Mesenchymal stem cell (in vitro differentiated cells and primary cell): ENCODE results near the gene BPIFB6.

Experiments
- DNase-seq: peaks from one replicate; pipeline ENCODE4 v3.0.0-alpha.2; 2013
- H2AFZ ChIP-seq: one replicate; pipeline ENCODE4 v1.6.1; 2013; ENCODE audit warnings: low read depth, mild to moderate bottlenecking, control low read depth, inconsistent platforms, low read length, moderate library complexity
- H2AK5ac ChIP-seq: 2 replicates; pipeline ENCODE4 v1.6.1; 2013; ENCODE audit warnings: low read length, moderate library complexity, mild to moderate bottlenecking, inconsistent platforms; ENCODE audit not compliant: severe bottlenecking
- H2BK120ac ChIP-seq: one replicate; pipeline ENCODE4 v1.6.1; 2013; ENCODE audit warnings: low read depth, mild to moderate bottlenecking, inconsistent platforms, low read length, moderate library complexity
- H2BK12ac ChIP-seq, 2 experiments: one replicate each; pipeline ENCODE4 v1.6.1; 2013; ENCODE audit warnings: inconsistent platforms in 2 of 2, low read length in 2 of 2, mild to moderate bottlenecking in 2 of 2, moderate library complexity in 2 of 2, control low read depth in 1 of 2
- H2BK15ac ChIP-seq: one replicate; pipeline ENCODE4 v1.6.1; 2013; ENCODE audit warnings: mild to moderate bottlenecking, low read depth, inconsistent platforms; ENCODE audit not compliant: poor library complexity, severe bottlenecking
- H2BK5ac ChIP-seq: 2 replicates; pipeline ENCODE4 v1.6.1; 2013; ENCODE audit warnings: low read depth, mild to moderate bottlenecking, low read length, control low read depth, inconsistent platforms; ENCODE audit not compliant: poor library complexity, severe bottlenecking
- H3K14ac ChIP-seq, 2 experiments: one replicate each; pipeline ENCODE4 v1.6.1; 2013; ENCODE audit warnings: inconsistent platforms in 2 of 2, low read length in 2 of 2, control low read depth in 1 of 2, mild to moderate bottlenecking in 1 of 2, moderate library complexity in 1 of 2
- H3K18ac ChIP-seq, 2 experiments: one replicate each; pipeline ENCODE4 v1.6.1; 2013; ENCODE audit warnings: inconsistent platforms in 2 of 2, low read length in 2 of 2, control low read depth in 1 of 2, low read depth in 1 of 2, mild to moderate bottlenecking in 1 of 2
- H3K23ac ChIP-seq, 2 experiments: one replicate each; pipeline ENCODE4 v1.6.1; 2013; ENCODE audit warnings: inconsistent platforms in 2 of 2, low read length in 2 of 2, mild to moderate bottlenecking in 2 of 2, moderate library complexity in 2 of 2, control low read depth in 1 of 2
- H3K27ac ChIP-seq: 2 replicates; pipeline ENCODE4 v1.5.1; 2013; ENCODE audit warnings: mild to moderate bottlenecking, moderate library complexity, low read length, control low read depth, inconsistent platforms; ENCODE audit not compliant: poor library complexity, severe bottlenecking
- H3K27me3 ChIP-seq, 2 experiments: 2 replicates each; pipeline versions ENCODE4 v1.6.1 to v1.7.0; 2013; ENCODE audit warnings: low read length in 2 of 2, mild to moderate bottlenecking in 2 of 2, moderate library complexity in 2 of 2, control low read depth in 1 of 2, inconsistent platforms in 1 of 2; ENCODE audit not compliant: control insufficient read depth in 1 of 2, insufficient read depth in 1 of 2
- H3K36me3 ChIP-seq, 2 experiments: 2 replicates each; pipeline versions ENCODE4 v1.6.1 to v1.7.0; 2013; ENCODE audit warnings: low read length in 2 of 2, control low read depth in 1 of 2, inconsistent platforms in 1 of 2, low read depth in 1 of 2, mild to moderate bottlenecking in 1 of 2; ENCODE audit not compliant: insufficient read depth in 2 of 2, control insufficient read depth in 1 of 2
- H3K4ac ChIP-seq, 2 experiments: one replicate each; pipeline ENCODE4 v1.6.1; 2013; ENCODE audit warnings: inconsistent platforms in 2 of 2, low read length in 2 of 2, mild to moderate bottlenecking in 2 of 2, moderate library complexity in 2 of 2, control low read depth in 1 of 2, low read depth in 1 of 2
- H3K4me1 ChIP-seq: 2 replicates; pipeline ENCODE4 v1.6.1; 2013; ENCODE audit warnings: low read depth, low read length, control low read depth; ENCODE audit not compliant: control insufficient read depth, insufficient read depth
- H3K4me2 ChIP-seq: 2 replicates; pipeline ENCODE4 v1.6.1; 2013; ENCODE audit warnings: low read length, mild to moderate bottlenecking, inconsistent platforms; ENCODE audit not compliant: poor library complexity, severe bottlenecking
- H3K4me3 ChIP-seq, 2 experiments: 2 replicates each; pipeline versions ENCODE4 v1.5.1 to v1.7.0; 2013; ENCODE audit warnings: low read length in 2 of 2, mild to moderate bottlenecking in 2 of 2, control low read depth in 1 of 2, low read depth in 1 of 2; ENCODE audit not compliant: insufficient read depth in 1 of 2
- H3K79me1 ChIP-seq: replicated peaks from 2 replicates; pipeline ENCODE4 v1.6.1; 2013; ENCODE audit warnings: mild to moderate bottlenecking, control low read depth, low read length, inconsistent platforms; ENCODE audit not compliant: poor library complexity, severe bottlenecking
- H3K9ac ChIP-seq: 2 replicates; pipeline ENCODE4 v1.7.0; 2013; ENCODE audit warnings: mild to moderate bottlenecking, low read length, moderate library complexity
- H3K9me3 ChIP-seq: 2 replicates; pipeline ENCODE4 v1.7.0; 2013; ENCODE audit warnings: mild to moderate bottlenecking, low read length; ENCODE audit not compliant: control insufficient read depth
- H4K8ac ChIP-seq: one replicate; pipeline ENCODE4 v1.6.1; 2013; ENCODE audit warnings: inconsistent platforms, mild to moderate bottlenecking, low read length, moderate library complexity
- H4K91ac ChIP-seq: one replicate; pipeline ENCODE4 v1.6.1; 2013; ENCODE audit warnings: mild to moderate bottlenecking, low read length, inconsistent platforms
- WGBS: methylation state at CpG from one replicate; pipeline ENCODE4 v1.1.7; 2013; ENCODE audit warnings: mixed read lengths; 5-methylcytosine and 5-hydroxymethylcytosine counted together

Gene BPIFB6

DNA sequence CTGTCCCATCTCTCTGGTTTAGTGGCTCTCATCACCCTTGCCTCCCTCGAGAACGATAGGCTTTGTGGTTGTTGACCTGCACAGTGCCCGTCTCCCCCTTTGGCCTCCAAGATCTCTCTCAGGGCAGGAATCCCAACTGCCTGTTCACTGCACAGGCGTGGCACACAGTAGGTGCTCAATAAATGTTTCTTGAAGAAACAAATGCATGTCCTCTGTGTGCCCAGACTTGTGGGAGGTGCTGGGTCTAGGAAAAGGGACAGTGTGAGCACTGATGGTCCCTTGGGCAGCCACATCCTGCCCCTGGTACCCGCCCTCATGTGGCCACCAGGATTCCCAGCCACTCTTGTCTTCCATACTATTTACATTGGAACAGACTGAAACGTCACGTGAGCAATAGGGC is 2.6 kb upstream of the BPIFB6 start:
- H3K4me3 ChIP-seq = no peak overlapping the region
- H4K91ac ChIP-seq = no peak overlapping the region
- no peak for DNase-seq
- H3K4ac ChIP-seq = no peak overlapping the region
- H2BK120ac ChIP-seq = no peak overlapping the region
- no peak overlapping the region for H2AK5ac ChIP-seq
- H4K8ac ChIP-seq = no peak overlapping the region
- peaks cover 16 to 54% of the 10 kb centered on the region in 2 experiments for H3K27me3 ChIP-seq
- H3K18ac ChIP-seq = no peak overlapping the region
- 69% methylated on average over 7 of the region's 7 CpGs for WGBS
- H3K36me3 ChIP-seq = no peaks in the 10 kb centered on the region
- peaks cover 6% of the 10 kb centered on the region for H3K9me3 ChIP-seq
- H3K9ac ChIP-seq = no peak overlapping the region
- no peak overlapping the region for H2AFZ ChIP-seq
- H3K79me1 ChIP-seq = no peaks in the 10 kb centered on the region
- H2BK12ac ChIP-seq = no peak overlapping the region
- no peak overlapping the region for H3K23ac ChIP-seq
- no peak overlapping the region for H3K14ac ChIP-seq
- H3K27ac ChIP-seq = no peak overlapping the region
- no peak overlapping the region for H2BK5ac ChIP-seq
- no peak overlapping the region for H2BK15ac ChIP-seq
- no peaks in the 10 kb centered on the region for H3K4me1 ChIP-seq
- H3K4me2 ChIP-seq = no peak overlapping the region

DNA sequence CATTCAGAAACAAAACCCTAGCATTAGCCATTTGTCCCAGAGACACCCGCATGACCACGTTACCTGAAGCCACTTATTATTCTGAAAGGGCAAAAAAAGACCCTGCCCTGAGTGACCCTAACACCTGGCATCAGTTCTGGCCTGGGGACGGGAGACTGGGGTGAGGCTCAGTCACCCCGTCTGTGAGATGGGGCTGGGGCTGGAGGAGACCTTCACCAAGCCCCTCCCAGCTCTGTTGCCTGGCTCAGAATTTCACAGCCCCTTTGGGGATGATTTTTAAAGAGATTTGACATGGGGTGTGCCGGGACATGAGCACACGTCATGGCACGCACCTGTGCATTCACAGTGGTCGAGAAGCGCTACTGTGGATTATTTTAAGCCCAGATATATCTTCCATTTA is 1.4 kb upstream of the BPIFB6 start:
- no peak for DNase-seq
- Histone ChIP-seq H2BK5ac (no peak overlapping the region), H4K8ac (no peak overlapping the region), H3K9ac (no peak overlapping the region), H3K18ac (no peak overlapping the region), H3K23ac (no peak overlapping the region), H2AFZ (no peak overlapping the region), H3K36me3 (no peaks in the 10 kb centered on the region), H3K4me1 (no peaks in the 10 kb centered on the region), H4K91ac (no peak overlapping the region), H2BK120ac (no peak overlapping the region), H2BK15ac (no peak overlapping the region), H3K4ac (no peak overlapping the region), H3K27ac (no peak overlapping the region), H3K27me3 (peaks cover 16 to 51% of the 10 kb centered on the region in 2 experiments), H3K14ac (no peak overlapping the region), H3K79me1 (no peaks in the 10 kb centered on the region), H3K4me3 (no peak overlapping the region), H2AK5ac (no peak overlapping the region), H2BK12ac (no peak overlapping the region), H3K4me2 (no peak overlapping the region), H3K9me3 (peaks cover 6% of the 10 kb centered on the region)
- WGBS = 83% methylated on average over 9 of the region's 9 CpGs

DNA sequence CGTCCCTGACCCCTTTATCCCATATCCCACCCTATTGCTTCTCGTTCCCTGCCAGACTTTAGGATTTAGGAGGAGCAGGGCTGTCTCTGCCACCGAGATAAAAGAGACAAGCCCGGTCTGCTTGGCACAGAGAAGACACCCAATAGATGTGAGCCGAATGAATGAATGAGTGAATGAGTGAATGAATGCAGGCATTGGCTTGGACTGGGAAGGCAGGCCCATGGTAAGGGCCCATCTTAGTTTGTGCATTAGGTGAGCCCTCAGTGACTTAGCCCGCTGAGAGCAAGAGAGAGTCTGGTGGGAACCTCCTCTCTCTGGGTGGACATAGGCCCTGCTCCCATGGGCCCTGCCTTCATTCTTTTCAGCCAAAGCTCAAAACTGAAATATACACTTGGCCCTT is 879 bp upstream of the BPIFB6 start:
- Histone ChIP-seq H3K4me3 (no peak overlapping the region), H4K91ac (no peak overlapping the region), H2BK5ac (no peak overlapping the region), H2AFZ (no peak overlapping the region), H3K36me3 (no peaks in the 10 kb centered on the region), H3K4me2 (no peak overlapping the region), H3K27me3 (peaks cover 16 to 48% of the 10 kb centered on the region in 2 experiments), H3K79me1 (no peaks in the 10 kb centered on the region), H3K23ac (no peak overlapping the region), H3K14ac (no peak overlapping the region), H3K9ac (no peak overlapping the region), H3K18ac (no peak overlapping the region), H2AK5ac (no peak overlapping the region), H4K8ac (no peak overlapping the region), H2BK120ac (no peak overlapping the region), H3K9me3 (peaks cover under 1% of the 10 kb centered on the region), H3K27ac (no peak overlapping the region), H2BK12ac (no peak overlapping the region), H3K4me1 (no peaks in the 10 kb centered on the region), H2BK15ac (no peak overlapping the region), H3K4ac (no peak overlapping the region)
- 78% methylated on average over 5 of the region's 6 CpGs for WGBS
- DNase-seq = no peak

DNA sequence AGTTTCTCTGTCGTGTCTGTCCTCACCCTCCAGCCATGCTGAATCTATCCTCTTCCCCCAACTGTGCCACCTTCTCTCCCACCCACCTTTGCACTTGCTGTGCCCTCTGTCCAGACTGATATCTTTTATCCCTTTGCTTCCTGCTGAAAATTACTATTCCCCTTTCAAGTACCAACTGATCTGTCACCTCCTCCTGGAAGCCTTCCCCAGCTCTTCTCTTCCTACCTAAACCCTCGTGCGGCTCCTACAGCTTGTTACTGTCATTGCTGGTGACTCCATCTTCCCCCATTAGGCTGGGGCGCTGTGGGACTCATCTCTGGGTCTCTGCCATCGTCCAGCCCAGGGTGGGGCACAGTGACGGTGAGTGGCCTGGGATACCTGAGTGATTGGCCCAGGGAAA is 1.1 kb downstream of the BPIFB6 start:
- Histone ChIP-seq H3K23ac (no peak overlapping the region), H3K27ac (no peak overlapping the region), H4K8ac (no peak overlapping the region), H2BK120ac (no peak overlapping the region), H3K18ac (no peak overlapping the region), H3K27me3 (peaks cover 16 to 52% of the 10 kb centered on the region in 2 experiments), H4K91ac (no peak overlapping the region), H2AK5ac (no peak overlapping the region), H3K9me3 (no peaks in the 10 kb centered on the region), H3K4me2 (no peak overlapping the region), H3K36me3 (no peaks in the 10 kb centered on the region), H3K4ac (no peak overlapping the region), H2BK12ac (no peak overlapping the region), H3K79me1 (no peaks in the 10 kb centered on the region), H2BK5ac (no peak overlapping the region), H2BK15ac (no peak overlapping the region), H3K4me1 (no peaks in the 10 kb centered on the region), H3K14ac (no peak overlapping the region), H3K4me3 (no peak overlapping the region), H3K9ac (no peak overlapping the region), H2AFZ (no peak overlapping the region)
- no peak for DNase-seq
- 57% methylated on average over 6 of the region's 6 CpGs for WGBS
